GM12865 (cell line): ENCODE data around the gene USH2A.

Source experiments
- DNase-seq: peaks from one replicate; pipeline ENCODE4 v3.0.0; 2010; ENCODE audit warnings: low read depth
- H3K4me3 ChIP-seq: 2 replicates; pipeline ENCODE4 v1.5.1; 2011; ENCODE audit warnings: mild to moderate bottlenecking, low read depth, low read length, control low read depth
- TF ChIP-seq, protein P1 (sequence below): IDR thresholded peaks from 2 replicates; pipeline ENCODE4 v1.5.1; 2011; ENCODE audit warnings: low read length, control low read depth, low read depth, inconsistent platforms; ENCODE audit not compliant: insufficient read depth; ENCODE audit errors: missing control alignments

The USH2A gene

DNA sequence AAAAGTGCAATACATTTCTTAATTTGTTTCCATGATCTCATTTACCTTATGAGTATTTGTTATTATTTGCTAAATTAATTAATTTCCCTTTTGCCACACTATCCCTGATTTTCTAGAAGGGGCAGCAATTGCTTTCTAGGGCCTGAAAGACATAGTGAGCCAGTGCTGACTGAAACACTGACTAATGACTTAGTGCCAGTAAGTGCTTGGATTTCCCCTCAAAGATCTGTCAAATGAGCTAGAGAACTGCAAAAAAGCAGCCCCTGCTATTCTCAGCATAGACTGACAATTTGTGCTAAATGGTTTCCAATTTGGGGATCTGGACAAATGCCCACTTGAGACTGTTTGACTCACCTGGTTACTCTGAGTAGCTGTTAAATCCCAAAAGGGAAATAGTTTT lies 35.6 kb upstream of the USH2A start:
- no peak overlapping the region for H3K4me3 ChIP-seq
- TF ChIP-seq, protein P1, sequence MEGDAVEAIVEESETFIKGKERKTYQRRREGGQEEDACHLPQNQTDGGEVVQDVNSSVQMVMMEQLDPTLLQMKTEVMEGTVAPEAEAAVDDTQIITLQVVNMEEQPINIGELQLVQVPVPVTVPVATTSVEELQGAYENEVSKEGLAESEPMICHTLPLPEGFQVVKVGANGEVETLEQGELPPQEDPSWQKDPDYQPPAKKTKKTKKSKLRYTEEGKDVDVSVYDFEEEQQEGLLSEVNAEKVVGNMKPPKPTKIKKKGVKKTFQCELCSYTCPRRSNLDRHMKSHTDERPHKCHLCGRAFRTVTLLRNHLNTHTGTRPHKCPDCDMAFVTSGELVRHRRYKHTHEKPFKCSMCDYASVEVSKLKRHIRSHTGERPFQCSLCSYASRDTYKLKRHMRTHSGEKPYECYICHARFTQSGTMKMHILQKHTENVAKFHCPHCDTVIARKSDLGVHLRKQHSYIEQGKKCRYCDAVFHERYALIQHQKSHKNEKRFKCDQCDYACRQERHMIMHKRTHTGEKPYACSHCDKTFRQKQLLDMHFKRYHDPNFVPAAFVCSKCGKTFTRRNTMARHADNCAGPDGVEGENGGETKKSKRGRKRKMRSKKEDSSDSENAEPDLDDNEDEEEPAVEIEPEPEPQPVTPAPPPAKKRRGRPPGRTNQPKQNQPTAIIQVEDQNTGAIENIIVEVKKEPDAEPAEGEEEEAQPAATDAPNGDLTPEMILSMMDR = no peak
- DNase-seq = no peak

- H3K4me3 ChIP-seq = no peak overlapping the region
- TF ChIP-seq, protein P1 = no peak
- no peak for DNase-seq
Measured at GRCh38 chr1:216457356-216457755, 34.1 kb upstream of the USH2A start.

- no peak overlapping the region for H3K4me3 ChIP-seq
- no peak for DNase-seq
- TF ChIP-seq, protein P1 = no peak
Measured at GRCh38 chr1:216456682-216457081, 33.4 kb upstream of the USH2A start.

- DNase-seq = no peak
- TF ChIP-seq, protein P1 = no peak
Measured at GRCh38 chr1:216453777-216454176, 30.5 kb upstream of the USH2A start.

GRCh38 chr1:216450227-216450626 lies 27.0 kb upstream of the USH2A start:
- no peak for DNase-seq
- TF ChIP-seq, protein P1 = no peak
- H3K4me3 ChIP-seq = no peak overlapping the region

More at GRCh38 chr1:216453777-216454176, 30.5 kb upstream of the USH2A start:
- H3K4me3 ChIP-seq = no peak overlapping the region

DNA sequence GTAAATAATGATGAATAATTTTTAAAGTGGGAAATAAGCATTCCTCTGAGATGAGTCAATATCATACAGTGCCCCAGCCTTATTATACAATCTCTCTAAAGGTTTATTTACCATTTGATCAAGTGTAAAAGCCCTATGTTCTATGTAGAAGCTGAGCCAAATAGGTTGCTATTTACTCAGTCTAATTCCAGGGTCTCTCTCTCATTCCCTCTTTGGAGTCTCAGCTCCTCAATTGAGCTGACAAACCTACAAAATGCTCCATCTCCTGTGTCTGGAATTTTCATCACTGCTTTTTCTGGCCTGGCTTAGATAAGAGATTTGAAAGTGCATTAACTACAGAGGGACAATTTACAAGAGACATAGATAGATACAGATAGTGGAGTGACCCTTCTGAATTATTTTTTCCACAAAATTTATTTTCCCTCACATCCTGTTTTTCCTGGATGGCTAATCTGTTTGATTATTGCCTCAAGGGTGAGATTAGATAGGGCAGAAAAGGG lies 24.8 kb upstream of the USH2A start:
- no peak for DNase-seq
- no peak overlapping the region for H3K4me3 ChIP-seq
- TF ChIP-seq, protein P1 = no peak

- TF ChIP-seq, protein P1 = no peak
- no peak for DNase-seq
- no peak overlapping the region for H3K4me3 ChIP-seq
Measured at GRCh38 chr1:216437603-216438002, 14.4 kb upstream of the USH2A start.
